Fibroblast of skin of scalp (primary cell): Measurements from ENCODE around the gene RBMS3.

Experiments used
- DNase-seq: peaks from one replicate; pipeline ENCODE4 v3.0.0-alpha.2; 2013

The RBMS3 gene

DNA sequence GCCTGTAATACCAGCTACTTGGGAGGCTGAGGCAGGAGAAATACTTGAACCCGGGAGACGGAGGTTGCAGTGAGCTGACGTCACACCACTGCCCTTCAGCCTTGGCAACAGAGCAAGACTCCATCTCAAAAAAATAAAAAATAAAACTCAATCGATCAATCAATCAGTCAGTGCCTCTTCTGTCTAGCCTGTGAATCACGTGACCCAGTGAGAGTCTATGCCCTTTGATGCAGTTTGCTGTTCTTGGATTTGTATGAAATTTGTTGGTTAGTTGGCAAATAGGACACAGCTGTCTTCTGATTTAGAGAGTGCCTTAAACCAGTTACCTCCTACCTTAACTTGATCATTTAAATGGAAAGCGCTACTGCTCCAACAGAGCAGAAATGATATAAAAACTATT, 3.6 kb upstream of the RBMS3 start:
- no peak for DNase-seq

DNA sequence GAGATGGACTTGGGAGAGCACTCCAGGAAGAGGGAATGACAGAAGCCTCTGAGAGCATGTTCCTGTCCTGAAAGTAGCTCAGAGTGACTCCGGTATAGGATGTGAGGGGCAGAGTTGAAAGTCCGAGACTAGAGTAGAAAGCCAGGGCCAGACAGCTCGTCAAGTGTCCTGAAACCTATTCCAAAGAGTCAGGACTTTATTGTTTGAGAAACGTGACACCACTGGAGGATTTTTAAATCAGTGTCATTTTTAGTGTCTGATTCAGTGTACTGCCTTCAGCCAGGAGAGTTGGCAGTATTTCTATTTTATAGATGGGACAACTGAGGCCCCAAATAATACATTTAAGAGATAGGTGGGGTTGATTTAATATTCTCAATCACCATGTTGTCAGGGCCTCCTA, 1.6 kb upstream of the RBMS3 start:
- no peak for DNase-seq

DNA sequence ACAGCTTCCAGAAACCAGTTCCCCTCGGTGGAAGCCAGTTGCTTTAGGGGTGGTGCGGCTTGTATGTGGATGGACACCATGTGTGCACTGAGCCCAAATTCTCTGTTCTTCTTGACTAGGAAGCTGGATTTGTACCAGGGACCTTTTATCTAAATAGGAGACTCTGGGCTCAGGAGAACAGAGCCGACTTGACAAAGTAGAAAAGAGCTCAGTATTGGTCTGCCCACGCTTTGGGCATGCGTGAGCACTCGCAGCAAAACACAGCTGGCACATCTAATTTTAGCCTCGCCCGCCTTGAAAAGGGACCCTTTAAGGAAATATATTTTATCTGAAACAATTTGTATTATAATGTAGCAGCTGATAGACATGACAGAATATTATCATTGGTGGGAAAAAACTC, 1.1 kb upstream of the RBMS3 start:
- DNase-seq, result no peak

DNA sequence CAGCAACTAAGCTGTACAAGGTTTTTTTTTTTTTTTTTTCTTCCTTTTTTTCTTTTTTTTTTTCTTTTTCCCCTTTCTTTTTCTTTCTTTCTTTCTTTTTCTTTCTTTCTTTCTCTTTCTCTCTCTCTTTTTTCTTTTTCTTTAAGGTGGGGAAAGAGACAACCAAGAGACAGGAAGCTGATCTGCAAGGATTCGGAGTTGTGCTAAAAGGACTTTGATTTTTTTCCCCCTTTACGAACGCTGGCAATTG, 148 bp downstream of the RBMS3 start:
- no peak for DNase-seq

DNA sequence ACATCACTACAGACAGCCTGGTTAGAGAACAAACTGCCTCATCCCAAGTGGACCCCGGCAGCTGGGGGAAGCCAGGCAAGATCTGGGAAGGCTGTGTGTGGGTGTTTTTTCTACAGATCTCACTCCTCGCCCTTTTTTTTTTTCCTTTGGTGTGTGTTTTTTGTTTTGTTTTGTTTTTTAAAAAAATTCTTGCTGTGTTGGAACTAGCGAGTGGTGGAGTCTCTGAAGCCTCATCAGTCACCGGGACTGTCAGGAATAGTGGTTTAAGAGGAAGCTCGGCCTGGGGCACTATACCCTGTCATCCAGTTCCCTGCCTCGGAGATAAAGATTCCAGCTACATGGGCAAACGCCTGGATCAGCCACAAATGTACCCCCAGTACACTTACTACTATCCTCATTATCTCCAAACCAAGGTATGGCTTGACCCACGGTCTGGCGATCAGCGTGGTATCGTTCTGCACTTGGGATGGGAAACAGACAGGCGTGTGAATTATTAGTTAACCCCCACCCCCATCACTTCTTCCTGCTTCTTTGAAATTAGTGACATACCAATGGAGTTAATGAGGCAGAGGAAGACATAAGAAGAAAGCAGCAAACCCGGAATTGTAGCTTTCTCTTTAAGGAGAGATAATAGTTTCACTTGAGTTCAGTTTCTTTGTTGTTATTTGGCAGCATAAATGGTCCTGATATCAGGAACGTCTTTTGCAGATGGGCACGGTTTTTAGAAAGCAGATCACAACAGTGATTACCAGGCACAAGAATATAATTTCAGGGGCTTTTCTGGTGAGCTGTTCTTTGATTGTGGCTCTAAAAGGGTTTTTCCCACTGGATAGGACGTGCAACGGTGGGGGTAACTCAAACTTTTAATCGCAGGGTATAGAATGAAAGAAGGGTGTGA, 722 bp downstream of the RBMS3 start:
- peak; percentile 55 for DNase-seq

DNA sequence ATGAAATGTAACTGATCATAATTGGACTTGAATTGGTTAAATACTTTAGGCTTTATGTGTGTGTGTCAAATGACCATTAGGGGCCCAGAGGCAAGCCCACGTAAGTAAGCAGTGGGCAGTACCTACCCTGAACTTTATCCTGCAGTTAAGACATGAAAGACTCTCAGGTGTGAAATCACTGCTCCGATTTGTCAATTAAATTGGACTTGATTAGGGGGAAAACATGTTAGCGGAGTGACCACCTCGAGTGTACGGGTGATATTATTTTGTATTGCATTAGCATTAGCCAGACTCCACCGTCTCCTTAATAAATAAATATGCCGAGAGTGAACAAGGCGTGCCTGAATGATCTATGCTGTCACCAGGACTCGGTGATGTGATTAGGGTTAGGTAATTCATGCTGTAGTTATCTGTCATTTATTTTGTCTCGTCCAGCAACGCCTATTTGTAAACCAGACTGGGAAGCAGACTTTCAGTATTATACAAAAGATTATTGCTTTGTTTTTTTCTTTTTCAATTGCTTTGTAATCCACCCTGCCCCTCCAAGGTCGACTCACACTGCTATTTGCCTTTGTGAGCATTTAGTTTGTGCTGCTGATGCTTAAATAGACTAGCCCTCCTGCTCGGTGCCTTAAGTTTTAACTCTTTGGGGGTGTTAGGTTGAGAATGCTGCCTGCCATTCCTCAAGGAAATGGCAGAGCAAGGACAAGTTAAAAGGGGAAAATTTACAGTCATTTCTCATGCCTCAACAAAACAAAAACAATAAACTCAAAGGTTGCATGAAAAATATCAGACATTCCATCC, 1.8 kb downstream of the RBMS3 start:
- DNase-seq, result peak; percentile 59

DNA sequence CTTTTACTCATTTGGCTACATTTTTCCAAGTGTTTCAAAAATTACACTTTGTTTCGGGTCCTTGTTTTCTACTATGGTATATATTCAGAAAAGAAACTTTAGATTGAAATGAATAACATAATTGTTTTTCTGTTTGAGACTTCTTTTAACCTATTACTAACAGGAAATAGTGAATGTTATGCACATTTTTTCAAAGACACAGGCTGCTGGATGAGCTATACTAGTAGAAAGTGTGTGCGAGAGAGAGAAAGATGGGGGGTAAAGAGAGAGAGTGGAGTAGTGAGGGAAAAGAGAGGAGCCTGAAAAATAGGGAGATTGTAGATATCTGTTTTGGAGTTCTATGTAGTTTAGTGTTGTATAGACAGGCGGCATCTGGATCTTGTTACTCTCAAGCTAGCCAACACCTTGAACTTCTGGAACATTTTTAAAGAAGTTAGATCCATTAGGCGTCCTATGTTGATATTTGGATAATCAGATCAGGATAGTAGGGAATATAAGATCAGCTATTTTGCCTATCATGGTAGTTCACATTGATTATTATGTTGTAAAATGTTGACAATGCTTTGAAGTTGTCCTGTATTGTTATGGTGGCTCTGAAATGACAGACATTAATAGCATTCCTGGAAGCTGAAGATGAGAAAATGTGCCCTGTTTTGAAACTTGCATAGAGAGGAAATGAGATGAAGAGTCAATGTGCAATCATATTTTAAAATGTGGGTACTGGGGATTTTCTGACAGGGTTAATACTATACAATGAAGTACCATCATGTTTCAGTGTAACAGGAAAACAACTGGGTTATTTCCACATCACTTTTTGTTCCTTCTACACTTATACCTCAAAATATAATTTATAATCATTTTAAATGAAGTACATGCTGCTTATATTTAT, 2.6 kb downstream of the RBMS3 start:
- DNase-seq, result peak; percentile 29

DNA sequence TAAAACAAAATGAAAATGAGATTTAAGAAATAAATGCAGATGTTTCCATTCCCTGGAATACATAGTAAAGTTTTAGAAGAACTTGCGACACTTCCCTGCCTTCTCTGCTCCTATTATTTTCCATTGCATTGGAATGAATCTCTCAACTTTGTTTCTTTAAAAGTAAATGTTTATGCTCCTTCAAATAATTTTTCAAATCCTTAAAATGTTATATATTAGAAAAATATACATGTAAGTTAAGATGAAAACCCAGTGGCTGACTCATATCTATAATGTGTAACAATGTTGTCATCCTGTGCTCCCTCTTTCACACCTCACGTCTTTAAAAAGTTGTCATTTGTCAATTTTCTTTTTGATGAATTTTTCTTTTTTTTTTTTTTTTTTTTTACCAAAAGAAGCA, 3.6 kb downstream of the RBMS3 start:
- DNase-seq, result no peak

DNA sequence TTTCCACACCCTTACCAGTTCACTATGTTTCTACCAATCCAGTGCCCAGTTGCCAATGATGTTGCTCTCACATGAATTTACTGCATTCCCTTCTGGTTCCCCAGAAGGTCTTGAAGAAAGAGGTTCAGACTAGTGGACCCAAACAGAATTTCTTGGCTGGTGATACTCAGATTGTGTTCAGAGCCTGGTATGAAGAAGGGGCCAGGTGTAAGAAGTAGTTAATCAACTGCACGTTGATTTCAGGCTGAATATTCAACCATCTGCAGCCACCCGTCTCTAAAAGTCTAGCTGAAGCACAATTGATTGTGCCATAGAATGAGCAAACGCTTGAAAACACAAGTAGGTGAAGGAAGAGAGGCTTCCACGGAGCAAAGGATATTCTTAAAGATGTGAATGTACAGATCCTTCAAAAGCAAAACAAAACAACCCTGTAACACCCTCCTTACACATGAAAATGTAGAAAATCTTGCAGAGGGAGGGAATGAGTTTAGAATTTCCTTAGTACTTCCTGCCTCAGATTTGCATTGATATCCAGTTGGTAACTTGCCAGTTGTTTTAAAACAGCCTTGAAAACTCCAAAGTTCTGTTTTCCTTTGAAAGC, 4.7 kb downstream of the RBMS3 start:
- DNase-seq, result peak; percentile 42

DNA sequence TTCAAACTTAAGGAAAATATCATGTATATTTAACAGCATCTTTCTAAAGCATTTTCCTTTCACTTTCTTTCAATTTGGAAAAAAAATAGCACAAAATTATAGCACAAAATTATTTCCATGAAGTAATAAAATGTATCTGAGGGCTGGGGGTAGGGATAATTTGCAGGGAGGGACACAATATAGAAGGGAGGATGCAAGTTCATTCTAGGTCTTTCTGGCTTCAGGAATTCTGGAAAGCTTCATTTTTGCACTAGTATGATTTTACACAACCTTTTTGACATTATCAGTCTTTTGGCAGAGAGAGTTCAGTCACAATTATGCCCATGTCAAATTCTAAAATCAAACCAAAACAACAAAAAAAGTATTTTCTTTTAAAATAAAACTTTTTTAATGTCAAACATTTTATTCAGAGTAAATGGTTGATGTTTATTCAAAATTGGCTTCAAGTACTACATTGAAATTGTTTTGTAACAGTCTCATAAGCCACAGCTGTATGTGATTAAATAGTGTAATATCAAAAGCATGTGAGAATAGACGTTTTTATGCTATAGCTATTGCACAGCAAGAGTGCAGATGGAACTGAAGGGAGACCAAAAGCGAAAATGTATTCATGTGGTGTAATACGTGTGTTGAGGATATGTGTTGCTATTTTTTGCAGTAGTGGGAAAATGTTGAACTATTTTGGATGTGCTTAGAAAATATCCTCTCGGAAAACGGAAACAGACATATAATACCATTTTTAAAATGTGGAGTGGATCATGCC, 5.8 kb downstream of the RBMS3 start:
- peak; percentile 92 for DNase-seq

GRCh38 chr3:29290596-29290995, 9.7 kb downstream of the RBMS3 start:
- DNase-seq, result no peak

- DNase-seq, result no peak
Measured at GRCh38 chr3:29291260-29291981, 10.6 kb downstream of the RBMS3 start.

DNA sequence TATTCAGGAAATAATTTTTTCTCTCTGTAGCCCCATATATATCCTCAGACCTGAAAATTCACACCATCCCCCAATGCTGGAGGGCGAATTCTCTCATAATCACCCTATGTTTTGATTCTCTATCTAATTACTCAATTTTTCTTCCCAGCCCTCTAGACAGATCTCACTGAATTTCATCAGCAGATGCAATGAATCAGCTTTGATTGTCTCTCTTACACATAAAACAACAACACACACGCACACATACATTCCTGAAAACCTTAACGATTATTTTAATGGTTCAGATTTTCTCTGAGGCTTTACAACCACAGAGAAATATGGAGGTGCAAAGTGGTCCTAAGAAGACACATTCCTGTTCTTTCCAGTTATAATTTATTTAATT, 11.1 kb downstream of the RBMS3 start:
- no peak for DNase-seq

DNA sequence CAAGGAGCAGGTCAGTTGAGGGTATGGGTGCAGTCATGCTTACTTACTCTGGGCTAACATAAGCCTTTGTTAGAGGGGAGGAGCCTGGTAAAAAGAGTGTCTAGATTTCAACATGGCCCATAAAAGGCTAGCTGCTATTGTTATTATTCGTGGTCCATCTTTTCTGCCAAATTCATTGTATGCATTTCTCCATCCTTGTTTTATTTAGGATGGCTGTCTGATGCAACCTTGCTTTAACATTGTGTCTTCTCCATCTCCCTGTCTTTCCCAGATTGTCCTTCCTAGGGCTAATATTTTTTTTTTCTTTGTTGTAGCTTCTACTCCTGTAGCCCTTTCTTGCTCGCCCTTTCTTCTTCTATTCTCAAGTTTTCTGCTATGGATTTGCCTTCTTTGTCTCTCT, 12.6 kb downstream of the RBMS3 start:
- DNase-seq, result peak; percentile 85

GRCh38 chr3:29297998-29298397, 17.1 kb downstream of the RBMS3 start:
- DNase-seq, result no peak

- no peak for DNase-seq
Measured at GRCh38 chr3:29301332-29302019, 20.6 kb downstream of the RBMS3 start.

DNA sequence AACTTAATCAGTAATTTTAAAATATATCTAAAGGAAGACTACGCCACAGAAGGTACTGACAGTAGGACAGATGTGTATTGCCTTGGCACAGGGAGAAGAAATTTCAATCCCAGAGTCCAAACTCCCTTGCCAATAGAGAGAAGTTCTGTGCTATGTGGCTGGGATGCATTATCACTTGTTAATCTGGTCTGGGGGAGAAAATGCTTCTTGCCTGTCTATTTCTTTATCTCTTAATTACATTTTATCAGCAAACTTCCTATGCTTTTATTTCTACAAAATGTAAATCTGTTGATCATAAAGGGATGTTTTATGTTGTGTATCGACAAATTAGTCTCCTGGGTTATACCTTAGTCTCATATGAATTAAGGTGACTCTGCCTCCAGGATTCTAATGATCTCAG, 21.7 kb downstream of the RBMS3 start:
- no peak for DNase-seq

DNA sequence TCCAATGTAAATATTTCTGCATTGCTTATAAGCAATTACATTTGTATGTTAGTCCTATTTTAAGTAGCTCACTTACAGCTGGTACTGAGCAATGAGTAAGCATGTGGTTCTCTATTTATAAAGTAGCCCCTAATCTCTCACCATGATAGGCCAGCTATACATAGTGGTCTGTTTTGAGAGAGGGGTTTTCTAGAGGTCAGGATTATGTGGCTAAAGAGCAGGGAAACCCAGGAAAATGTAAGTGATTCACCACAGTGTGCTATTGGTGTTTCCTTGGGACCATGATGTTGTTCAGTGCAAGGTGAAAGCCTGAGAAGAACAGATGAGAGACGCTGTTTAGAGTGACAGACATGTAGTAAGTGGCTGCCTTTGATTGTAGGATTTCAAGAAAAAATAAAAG, 26.4 kb downstream of the RBMS3 start:
- DNase-seq, result no peak

- no peak for DNase-seq
Measured at GRCh38 chr3:29310865-29311264, 30.0 kb downstream of the RBMS3 start.

GRCh38 chr3:29311795-29312194, 30.9 kb downstream of the RBMS3 start:
- no peak for DNase-seq

GRCh38 chr3:29312395-29312794, 31.5 kb downstream of the RBMS3 start:
- no peak for DNase-seq
